SH-SY5Y (cell line): ENCODE measurements around the gene DYRK3.

Experiments used
- GATA2 ChIP-seq: IDR thresholded peaks from 2 replicates; pipeline ENCODE4 v1.6.1; 2011; ENCODE audit warnings: mild to moderate bottlenecking, low read depth, low read length
- GATA3 ChIP-seq: IDR thresholded peaks from 2 replicates; pipeline ENCODE4 v1.6.1; 2011; ENCODE audit warnings: low read depth, mild to moderate bottlenecking, low read length, moderate library complexity

DNA sequence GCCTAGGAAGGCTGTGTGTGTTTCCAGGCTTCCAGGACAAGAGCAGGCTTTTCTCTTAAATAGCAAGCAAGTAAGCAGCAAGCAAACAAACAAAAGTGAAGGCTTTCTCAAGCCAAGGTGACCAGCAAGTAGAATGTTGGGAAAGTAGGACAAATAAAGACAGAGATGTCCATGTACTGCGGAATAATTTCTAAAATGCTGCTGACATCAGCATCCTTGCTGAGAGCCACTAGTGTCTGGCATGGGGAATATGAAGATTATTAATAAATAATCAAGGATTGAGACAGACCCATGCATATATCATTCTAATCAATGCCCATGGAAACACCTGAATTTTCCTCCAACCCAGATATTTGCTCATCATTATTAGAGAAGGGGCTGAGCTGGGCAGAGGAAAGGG, 6.4 kb upstream of the DYRK3 start:
- no peak for TF ChIP-seq GATA3
- TF ChIP-seq GATA2: no peak
